Peyer's patch (tissue), 4 donors: ENCODE data around the gene SUN2.

Experiments used
- POLR2A ChIP-seq, 2 donors: fragments of 450-650 bp; IDR thresholded peaks; one replicate each; pipeline ENCODE4 v1.5.1; 2017; ENCODE audit warnings: antibody characterized with exemption in 2 of 2, mild to moderate bottlenecking in 2 of 2, moderate library complexity in 2 of 2
- TF ChIP-seq, protein P1 (sequence below), 6 experiments: fragments of 450-650 bp in 4 of 6; fragments of 200-600 bp in 2 of 6; sonication (generic) in 1 of 6; IDR thresholded peaks; one replicate each; pipeline ENCODE4 v1.5.1; 2017 to 2019; ENCODE audit warnings: antibody characterized with exemption in 6 of 6, mild to moderate bottlenecking in 3 of 6, moderate library complexity in 1 of 6

GRCh38 chr22:38736257-38736570 is 19.6 kb downstream of the SUN2 start:
- TF ChIP-seq, protein P1, sequence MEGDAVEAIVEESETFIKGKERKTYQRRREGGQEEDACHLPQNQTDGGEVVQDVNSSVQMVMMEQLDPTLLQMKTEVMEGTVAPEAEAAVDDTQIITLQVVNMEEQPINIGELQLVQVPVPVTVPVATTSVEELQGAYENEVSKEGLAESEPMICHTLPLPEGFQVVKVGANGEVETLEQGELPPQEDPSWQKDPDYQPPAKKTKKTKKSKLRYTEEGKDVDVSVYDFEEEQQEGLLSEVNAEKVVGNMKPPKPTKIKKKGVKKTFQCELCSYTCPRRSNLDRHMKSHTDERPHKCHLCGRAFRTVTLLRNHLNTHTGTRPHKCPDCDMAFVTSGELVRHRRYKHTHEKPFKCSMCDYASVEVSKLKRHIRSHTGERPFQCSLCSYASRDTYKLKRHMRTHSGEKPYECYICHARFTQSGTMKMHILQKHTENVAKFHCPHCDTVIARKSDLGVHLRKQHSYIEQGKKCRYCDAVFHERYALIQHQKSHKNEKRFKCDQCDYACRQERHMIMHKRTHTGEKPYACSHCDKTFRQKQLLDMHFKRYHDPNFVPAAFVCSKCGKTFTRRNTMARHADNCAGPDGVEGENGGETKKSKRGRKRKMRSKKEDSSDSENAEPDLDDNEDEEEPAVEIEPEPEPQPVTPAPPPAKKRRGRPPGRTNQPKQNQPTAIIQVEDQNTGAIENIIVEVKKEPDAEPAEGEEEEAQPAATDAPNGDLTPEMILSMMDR (IDR thresholded peaks at IDR 0.05) = no peak
- TF ChIP-seq POLR2A (IDR thresholded peaks at IDR 0.05) = no peak
